HG03457 (cell line): ENCODE results near the gene CDYL.

ENCODE experiments used
- ATAC-seq: cut with Tn5 transposase; IDR thresholded peaks from one replicate; pipeline ENCODE4 v1.9.1; 2021; ENCODE audit warnings: moderate number of reproducible peaks; ENCODE audit not compliant: unreplicated experiment

CDYL gene

GRCh38 chr6:4953440-4953839 is 177.2 kb downstream of the CDYL start:
- no peak for ATAC-seq

GRCh38 chr6:4956625-4957024 is 180.4 kb downstream of the CDYL start:
- no peak for ATAC-seq

GRCh38 chr6:4957521-4958231 is 181.5 kb downstream of the CDYL start:
- ATAC-seq, result no peak

GRCh38 chr6:4958624-4959023 is 182.4 kb downstream of the CDYL start:
- no peak for ATAC-seq

GRCh38 chr6:4961322-4962168 is 185.3 kb downstream of the CDYL start:
- ATAC-seq, result no peak

- ATAC-seq, result no peak
Observed at GRCh38 chr6:4962905-4963304, 186.7 kb downstream of the CDYL start.

GRCh38 chr6:4964675-4965561 is 188.7 kb downstream of the CDYL start:
- no peak for ATAC-seq

- no peak for ATAC-seq
Observed at GRCh38 chr6:4965562-4966389, 189.6 kb downstream of the CDYL start.

- no peak for ATAC-seq
Observed at GRCh38 chr6:4967301-4968030, 191.3 kb downstream of the CDYL start.

GRCh38 chr6:4969609-4970285 is 193.5 kb downstream of the CDYL start:
- ATAC-seq, result no peak

GRCh38 chr6:4970739-4971395 is 194.7 kb downstream of the CDYL start:
- no peak for ATAC-seq

GRCh38 chr6:4971851-4972250 is 195.6 kb downstream of the CDYL start:
- ATAC-seq, result no peak

- no peak for ATAC-seq
Observed at GRCh38 chr6:4972438-4972837, 196.2 kb downstream of the CDYL start.

- no peak for ATAC-seq
Observed at GRCh38 chr6:4973415-4973814, 197.2 kb downstream of the CDYL start.

GRCh38 chr6:4973982-4974745 is 198.0 kb downstream of the CDYL start:
- ATAC-seq, result no peak

- no peak for ATAC-seq
Observed at GRCh38 chr6:4974962-4975361, 198.8 kb downstream of the CDYL start.

GRCh38 chr6:4975506-4975905 is 199.3 kb downstream of the CDYL start:
- ATAC-seq, result no peak

- ATAC-seq, result no peak
Observed at GRCh38 chr6:4977468-4977867, 201.3 kb downstream of the CDYL start.
